Lower leg skin (tissue), 3 donors: ENCODE results near the gene SLC25A26.

Source experiments
- CTCF ChIP-seq, 3 donors: fragments of 450-650 bp; IDR thresholded peaks; one replicate each; pipeline ENCODE4 v1.5.1; 2016; ENCODE audit warnings: antibody characterized with exemption in 3 of 3, mild to moderate bottlenecking in 3 of 3, moderate library complexity in 2 of 3
- POLR2A ChIP-seq, 2 donors: fragments of 450-650 bp; IDR thresholded peaks; one replicate each; pipeline ENCODE4 v1.6.1; 2016 to 2017; ENCODE audit warnings: antibody characterized with exemption in 2 of 2, mild to moderate bottlenecking in 1 of 2, moderate library complexity in 1 of 2

DNA sequence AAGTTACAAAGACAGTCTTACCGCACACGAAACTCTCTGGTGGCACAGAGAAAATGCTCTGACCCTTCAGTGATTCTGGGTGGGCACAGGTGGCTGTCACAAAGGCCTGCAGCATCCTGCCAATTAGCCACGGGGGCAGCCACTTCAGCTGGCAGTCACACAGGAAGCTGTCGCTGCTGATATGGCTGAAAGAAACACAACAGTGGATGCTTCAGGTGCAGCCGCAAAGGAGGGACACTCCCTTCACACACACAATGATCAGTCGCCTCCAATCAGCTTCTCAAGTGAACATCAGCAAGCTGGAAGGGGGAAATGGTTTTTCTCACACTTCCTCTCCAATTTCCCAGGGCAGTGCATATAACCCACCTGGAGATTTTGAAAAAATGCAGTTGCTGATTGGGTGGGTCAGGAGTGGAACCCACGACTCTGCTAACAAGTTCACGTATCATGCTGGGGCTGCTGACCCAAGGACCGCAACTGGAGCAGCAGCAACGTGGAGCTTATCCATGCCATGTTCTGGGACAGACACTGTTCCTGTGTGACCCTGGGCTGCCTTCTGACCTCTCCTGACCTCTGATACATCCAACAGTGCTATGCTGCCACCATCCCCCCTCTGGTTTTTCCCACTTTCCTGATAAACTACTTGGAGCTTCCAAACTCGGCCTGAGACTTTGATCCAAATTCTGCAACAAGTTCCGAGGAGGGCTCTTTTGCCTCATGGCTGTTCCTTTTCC is 173.4 kb downstream of the SLC25A26 start:
- TF ChIP-seq POLR2A (IDR thresholded peaks at IDR 0.05) (no peak), CTCF (IDR thresholded peaks at IDR 0.05) (no peak)
